Glomerular endothelial cell (primary cell): ENCODE data around the gene CCDC120. TPM values are rescaled to one million over a fixed set of nuclear protein-coding genes. Genes with fewer than 3 reads are reported as not detected.

ENCODE experiments used
- DNase-seq: peaks from one replicate; pipeline ENCODE4 v3.0.0-alpha.2; 2011; ENCODE audit warnings: low read depth, low spot score; ENCODE audit errors: extremely low read depth
- total RNA-seq: library from RNA; depleted of rRNA; stranded (reverse); fragments of >200 nt; gene quantifications from 2 replicates; pipeline ENCODE4 v1.2.3, GENCODE V29; 2015

The CCDC120 gene
- total RNA-seq, 1 donor from 2014 or later: 5.7 TPM

- DNase-seq: peak; percentile 58
Measured at GRCh38 chrX:49100704-49101628, 42.2 kb downstream of the CCDC120 start.

- DNase-seq: no peak
Measured at GRCh38 chrX:49101629-49101984, 42.8 kb downstream of the CCDC120 start.

- no peak for DNase-seq
Measured at GRCh38 chrX:49102190-49102589, 43.4 kb downstream of the CCDC120 start.

- no peak for DNase-seq
Measured at GRCh38 chrX:49103637-49104036, 44.8 kb downstream of the CCDC120 start.

DNA sequence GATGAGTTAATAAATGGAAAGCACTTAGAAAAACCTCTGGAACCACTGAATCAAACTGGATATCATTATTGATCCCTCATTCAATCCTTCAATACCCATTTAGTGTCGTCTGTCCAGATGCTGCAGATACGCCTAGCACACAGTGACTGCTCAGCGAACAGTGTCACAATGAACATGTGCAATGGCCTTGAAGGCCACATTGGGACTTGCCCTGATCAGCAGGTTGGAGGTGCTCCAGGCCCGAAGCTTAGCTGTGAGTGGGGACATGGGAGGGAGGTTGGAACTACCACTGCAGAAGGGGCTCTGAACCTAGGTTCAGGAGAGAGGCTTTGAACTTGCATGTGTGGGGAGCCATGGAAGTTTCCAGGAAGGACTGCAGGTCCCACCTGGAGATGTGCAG lies 47.5 kb downstream of the CCDC120 start:
- no peak for DNase-seq

DNA sequence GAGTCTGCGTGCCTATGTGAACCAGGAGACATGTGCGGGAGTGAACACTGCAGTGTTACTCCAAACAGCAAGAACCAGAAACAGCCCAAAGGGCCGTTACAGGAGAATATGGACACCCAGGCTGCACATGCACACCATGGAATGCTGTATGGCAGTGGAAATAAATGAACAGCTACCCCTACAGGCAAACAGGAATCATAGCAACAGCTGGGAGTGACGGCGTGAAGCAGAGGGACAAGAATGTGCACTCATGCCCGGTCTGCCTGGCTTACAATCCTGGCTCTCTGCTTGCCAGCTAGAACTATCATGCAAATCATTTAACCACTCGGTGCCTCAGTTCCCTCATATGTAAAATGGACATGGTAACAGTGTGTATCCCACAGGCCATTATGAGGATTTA lies 48.1 kb downstream of the CCDC120 start:
- DNase-seq: no peak

DNA sequence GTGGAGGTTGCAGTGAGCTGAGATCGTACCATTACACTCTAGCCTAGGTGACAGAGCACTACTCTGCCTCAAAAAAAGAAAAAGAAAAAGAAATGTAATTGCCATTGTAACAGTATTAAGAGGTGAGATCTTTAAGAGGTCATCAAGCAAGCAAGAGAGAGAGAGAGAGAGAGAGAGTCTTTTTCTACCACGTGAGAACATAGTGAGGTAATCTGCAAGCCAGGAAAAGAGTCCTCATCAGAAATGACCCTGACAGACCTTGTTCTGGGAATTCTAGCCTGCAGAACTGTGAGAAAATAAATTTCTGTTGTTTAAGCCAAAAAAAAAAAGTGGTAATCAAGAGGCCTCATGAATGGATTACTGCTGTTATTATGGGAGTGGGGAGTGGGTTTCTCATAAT lies 49.8 kb downstream of the CCDC120 start:
- DNase-seq: no peak

DNA sequence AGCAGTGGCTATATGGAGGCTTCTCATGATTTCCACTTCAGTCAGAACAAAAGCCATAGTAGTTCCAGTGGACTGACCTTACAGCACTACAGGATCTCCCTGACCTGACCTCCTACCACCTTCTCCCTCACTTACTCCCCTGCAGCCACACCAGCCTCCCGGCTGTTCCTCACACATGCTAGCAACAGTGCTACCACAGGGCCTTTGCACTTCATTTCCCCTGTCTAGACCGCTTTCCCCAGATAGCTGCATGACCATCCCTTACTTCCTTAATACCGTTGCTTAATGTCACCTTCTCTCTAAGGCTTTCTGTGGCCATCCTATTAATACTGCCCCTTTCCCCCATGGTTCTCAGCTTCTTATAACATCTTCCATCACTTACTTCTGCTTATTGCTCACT lies 51.6 kb downstream of the CCDC120 start:
- no peak for DNase-seq

- DNase-seq: no peak
Measured at GRCh38 chrX:49111791-49112190, 53.0 kb downstream of the CCDC120 start.

DNA sequence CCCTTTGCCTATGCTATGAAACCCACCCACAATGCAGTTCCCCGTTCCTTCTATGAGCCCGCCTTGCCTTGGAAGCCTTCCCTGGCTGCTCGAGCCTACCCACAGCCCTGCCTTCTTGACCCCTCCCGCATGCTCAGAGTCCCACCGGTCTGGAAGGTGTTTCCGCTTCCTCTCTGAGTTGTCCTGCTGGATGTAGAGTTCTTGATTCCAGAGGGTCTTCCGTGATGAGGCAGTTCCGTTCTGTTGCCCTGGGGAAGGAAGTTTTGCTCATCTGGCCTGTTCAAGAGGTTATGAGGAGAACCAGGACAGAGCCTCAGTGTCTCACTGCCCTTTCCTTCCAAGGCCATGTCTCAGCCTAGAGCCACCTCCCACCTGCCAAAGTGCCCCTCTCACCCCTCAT lies 57.3 kb downstream of the CCDC120 start:
- DNase-seq: no peak

DNA sequence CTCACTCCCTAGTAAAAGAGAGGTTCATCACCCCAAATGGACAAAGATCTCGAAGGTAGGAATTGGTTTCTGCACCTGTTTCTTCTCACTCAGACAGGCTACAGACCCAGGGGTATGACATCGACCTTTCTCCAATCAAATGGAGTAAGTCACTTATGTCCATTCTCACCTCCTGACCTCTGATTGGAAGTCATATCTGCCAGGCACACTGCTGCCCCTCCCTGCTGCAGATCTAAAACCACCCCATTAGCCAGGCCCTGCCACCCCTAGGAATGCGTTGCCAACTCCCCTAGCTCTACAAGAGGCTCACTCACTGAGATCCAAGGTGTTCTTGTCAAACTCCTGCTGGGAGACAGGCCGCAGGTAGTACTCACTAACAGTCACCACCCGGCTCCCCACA lies 57.9 kb downstream of the CCDC120 start:
- no peak for DNase-seq

DNA sequence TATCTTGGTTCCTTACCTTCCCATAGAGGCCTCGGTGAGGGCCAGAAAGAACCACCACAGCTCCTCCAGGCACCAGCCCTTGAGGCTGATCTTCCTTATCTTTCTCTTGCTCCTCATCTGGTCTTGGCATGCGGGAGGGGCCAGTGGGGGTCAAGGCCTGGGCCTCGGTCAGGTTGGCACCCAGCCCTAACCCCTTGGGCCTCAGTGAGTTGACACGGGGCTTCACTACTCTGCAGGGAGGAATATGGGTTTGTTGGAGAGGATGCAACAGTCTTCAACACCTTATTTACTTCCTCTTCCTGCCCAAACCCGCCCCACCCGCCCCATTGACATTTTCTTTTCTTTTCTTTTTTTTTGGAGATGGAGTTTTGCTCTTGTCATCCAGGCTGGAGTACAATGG lies 58.8 kb downstream of the CCDC120 start:
- no peak for DNase-seq

Other genes starting within 250 kb of the CCDC120 start
- not detected in 2 replicates for gene ERAS, start 232.5 kb upstream of the CCDC120 start, total RNA-seq
- gene PCSK1N, start 223.4 kb upstream of the CCDC120 start, total RNA-seq: 1.5 and 8.9 TPM in 2 replicates
- gene TIMM17B, start 161.2 kb upstream of the CCDC120 start, total RNA-seq: 32.7 and 34.2 TPM in 2 replicates
- gene PQBP1, start 161.1 kb upstream of the CCDC120 start, total RNA-seq: 51.3 and 57.9 TPM in 2 replicates
- gene SLC35A2, start 147.4 kb upstream of the CCDC120 start, total RNA-seq: 14.1 and 27.3 TPM in 2 replicates
- 5.3 TPM in 2 replicates for gene PIM2, start 140.0 kb upstream of the CCDC120 start, total RNA-seq
- 43.6 and 53.3 TPM in 2 replicates for gene OTUD5, start 101.4 kb upstream of the CCDC120 start, total RNA-seq
- gene KCND1, start 87.2 kb upstream of the CCDC120 start, total RNA-seq: 0.78 and 1.3 TPM in 2 replicates
- gene GRIPAP1, start 56.7 kb upstream of the CCDC120 start, total RNA-seq: 24.4 and 38.2 TPM in 2 replicates
- 50.1 and 72.2 TPM in 2 replicates for gene TFE3, start 15.6 kb upstream of the CCDC120 start, total RNA-seq
- gene PRAF2, start 15.0 kb downstream of the CCDC120 start, total RNA-seq: 14.1 and 34.1 TPM in 2 replicates
- gene WDR45, start 20.9 kb downstream of the CCDC120 start, total RNA-seq: 33.4 and 49.3 TPM in 2 replicates
- gene GPKOW, start 64.7 kb downstream of the CCDC120 start, total RNA-seq: 21.0 and 32.6 TPM in 2 replicates
- 1.2 and 1.4 TPM in 2 replicates for gene MAGIX, start 103.8 kb downstream of the CCDC120 start, total RNA-seq
- gene PLP2, start 112.9 kb downstream of the CCDC120 start, total RNA-seq: 50.4 and 50.9 TPM in 2 replicates
- gene PRICKLE3, start 127.4 kb downstream of the CCDC120 start, total RNA-seq: 8.1 and 15.6 TPM in 2 replicates
- gene SYP, start 141.2 kb downstream of the CCDC120 start, total RNA-seq: 0.18 TPM in 1 of 2 replicates, not detected in the other
- gene CACNA1F, start 174.3 kb downstream of the CCDC120 start, total RNA-seq: under 0.01 TPM in 1 of 2 replicates, not detected in the other
- 19.5 and 22.1 TPM in 2 replicates for gene CCDC22, start 176.5 kb downstream of the CCDC120 start, total RNA-seq
- not detected in 2 replicates for gene FOXP3, start 205.7 kb downstream of the CCDC120 start, total RNA-seq
- 5.7 and 7.2 TPM in 2 replicates for gene PPP1R3F, start 210.8 kb downstream of the CCDC120 start, total RNA-seq
- not detected in 2 replicates for gene GAGE10, start 244.6 kb downstream of the CCDC120 start, total RNA-seq